ENCODE results near the gene POLR2J3.
"Not testable (repeated sequence)": the region's sequence is repeated elsewhere in the genome, so short reads cannot be mapped to it uniquely, and the experiment has no call there.

GRCh38 chr7:102517550-102518147 lies 54.7 kb downstream of the POLR2J3 start, which contains the start of gene RASA4B:
- not testable (repeated sequence) for TF ChIP-seq EZH2, CTCF, EZH2phosphoT487 (IDR thresholded peaks at IDR 0.05)
